Lung (tissue), 12 donors: ENCODE measurements around the gene RNGTT. TPM values are rescaled to one million over a fixed set of nuclear protein-coding genes. Genes with fewer than 3 reads are reported as not detected.

ENCODE experiments used
- ATAC-seq: fragments of 200-7000 bp; cut with Tn5 transposase; one replicate; pipeline ENCODE4 v1.9.1; 2020; ENCODE audit warnings: moderate number of reproducible peaks; ENCODE audit not compliant: insufficient read depth, low FRiP score
- DNase-seq, 3 donors: peaks; one replicate each; pipeline ENCODE4 v3.0.0-alpha.2; 2013 to 2017
- H3K27ac ChIP-seq, 2 donors: one replicate each; pipeline ENCODE4 v1.5.1; 2013; ENCODE audit warnings: mild to moderate bottlenecking in 2 of 2, moderate library complexity in 2 of 2, control low read depth in 1 of 2, inconsistent platforms in 1 of 2, low read depth in 1 of 2, low read length in 1 of 2
- H3K27me3 ChIP-seq, 3 donors: one replicate each; pipeline ENCODE4 v1.5.1; 2013; ENCODE audit warnings: low read length in 2 of 3; ENCODE audit not compliant: control insufficient read depth in 3 of 3, insufficient read depth in 3 of 3
- H3K36me3 ChIP-seq, 4 donors: one replicate each; pipeline ENCODE4 v1.5.1; 2013; ENCODE audit warnings: low read length in 4 of 4, mild to moderate bottlenecking in 1 of 4, moderate library complexity in 1 of 4; ENCODE audit not compliant: control insufficient read depth in 4 of 4, insufficient read depth in 4 of 4
- H3K4me1 ChIP-seq, 5 donors: one replicate each; pipeline ENCODE4 v1.5.1; 2013; ENCODE audit warnings: low read length in 5 of 5, mild to moderate bottlenecking in 2 of 5, moderate library complexity in 1 of 5; ENCODE audit not compliant: control insufficient read depth in 5 of 5, insufficient read depth in 5 of 5
- H3K4me3 ChIP-seq: one replicate; pipeline ENCODE4 v1.5.1; 2013; ENCODE audit warnings: mild to moderate bottlenecking, control low read depth, moderate library complexity
- H3K9ac ChIP-seq, 2 donors: one replicate each; pipeline ENCODE4 v1.5.1; 2013; ENCODE audit warnings: low read length in 2 of 2, control low read depth in 1 of 2; ENCODE audit not compliant: insufficient read depth in 1 of 2
- H3K9me3 ChIP-seq, 4 donors: one replicate each; pipeline ENCODE4 v1.5.1; 2013; ENCODE audit warnings: low read length in 3 of 4, mild to moderate bottlenecking in 1 of 4, moderate library complexity in 1 of 4; ENCODE audit not compliant: control insufficient read depth in 4 of 4, insufficient read depth in 3 of 4
- CTCF ChIP-seq: IDR thresholded peaks from 2 replicates; pipeline ENCODE4 v1.5.1; 2012; ENCODE audit warnings: mild to moderate bottlenecking; ENCODE audit errors: control extremely low read depth, extremely low read depth
- WGBS, 2 donors: extraction: QIAGEN DNeasy Blood & Tissue Kit; methylation state at CpG; one replicate each; pipeline ENCODE4 v1.1.7; 2013; 5-methylcytosine and 5-hydroxymethylcytosine counted together
- polyA plus RNA-seq, 2 donors: library from polyadenylated mRNA; stranded (reverse); fragments of 200-250 nt; gene quantifications; one replicate each; pipeline ENCODE4 v1.2.1, GENCODE V29; 2013
- total RNA-seq, 2 donors: library from RNA; depleted of rRNA in 1 of 2; stranded (reverse); fragments of >200 nt in 1 of 2; gene quantifications; one replicate each; pipeline ENCODE4 v1.2.1, GENCODE V29; 2014 to 2021
- donor health status: control.
- donor health status: control.
- donor health status: Bipolar disorder and iron deficiency.
- donor health status: healthy.
- donor health status: DM: yes; HTN: yes; CAD: no.

RNGTT gene
- total and polyA plus RNA-seq, 4 donors, result 3.0 to 25.0 (median 9.2) TPM

- no peak overlapping the region for H3K9ac ChIP-seq
- no peaks in the 10 kb centered on the region for H3K4me1 ChIP-seq
- no peaks in the 10 kb centered on the region for H3K9me3 ChIP-seq
- no peak overlapping the region for H3K4me3 ChIP-seq
- DNase-seq (no peak), ATAC-seq (no peak)
- WGBS, 2 donors, result 97 to 98% methylated on average over 4 of the region's 4 CpGs
- no peak for TF ChIP-seq CTCF
- peaks cover 0 to 6% (median 0%) of the 10 kb centered on the region in 4 donors for H3K36me3 ChIP-seq
- no peak overlapping the region for H3K27ac ChIP-seq
- no peaks in the 10 kb centered on the region for H3K27me3 ChIP-seq
These were observed 283.6 kb downstream of the RNGTT start for GRCh38 chr6:88679841-88680240.

- ATAC-seq (no peak), DNase-seq (no peak)
- H3K27me3 ChIP-seq, result no peaks in the 10 kb centered on the region
- no peaks in the 10 kb centered on the region for H3K9me3 ChIP-seq
- TF ChIP-seq CTCF, result no peak
- 96 to 99% methylated on average over 4 of the region's 4 CpGs for WGBS, 2 donors
- no peaks in the 10 kb centered on the region for H3K4me1 ChIP-seq
- no peak overlapping the region for H3K4me3 ChIP-seq
- no peak overlapping the region for H3K9ac ChIP-seq
- no peak overlapping the region for H3K27ac ChIP-seq
- H3K36me3 ChIP-seq, result peaks cover 0 to 7% (median 0%) of the 10 kb centered on the region in 4 donors
These were observed 286.1 kb downstream of the RNGTT start for GRCh38 chr6:88677356-88677755.

GRCh38 chr6:88671624-88672023 lies 291.8 kb downstream of the RNGTT start:
- H3K36me3 ChIP-seq, result peaks cover 0 to 7% (median 4%) of the 10 kb centered on the region in 4 donors
- no peak overlapping the region for H3K9ac ChIP-seq
- no peak overlapping the region for H3K27ac ChIP-seq
- no peaks in the 10 kb centered on the region for H3K27me3 ChIP-seq
- no peaks in the 10 kb centered on the region for H3K4me1 ChIP-seq
- no peak for ATAC-seq
- TF ChIP-seq CTCF, result no peak
- H3K4me3 ChIP-seq, result no peak overlapping the region
- no peak for DNase-seq
- WGBS, 2 donors, result 75 to 98% methylated on average over 2 of the region's 2 CpGs
- H3K9me3 ChIP-seq, result peaks cover 0 to 22% (median 10%) of the 10 kb centered on the region in 4 donors

GRCh38 chr6:88670369-88670768 lies 293.0 kb downstream of the RNGTT start:
- no peak for ATAC-seq
- peaks cover 0 to 24% (median 10%) of the 10 kb centered on the region in 4 donors for H3K9me3 ChIP-seq
- H3K4me1 ChIP-seq, result no peaks in the 10 kb centered on the region
- H3K4me3 ChIP-seq, result no peak overlapping the region
- H3K27me3 ChIP-seq, result no peaks in the 10 kb centered on the region
- no peak for TF ChIP-seq CTCF
- 98 to 99% methylated on average over 3 of the region's 3 CpGs for WGBS, 2 donors
- peaks cover 0 to 7% (median 4%) of the 10 kb centered on the region in 4 donors for H3K36me3 ChIP-seq
- H3K9ac ChIP-seq, result no peak overlapping the region
- no peak overlapping the region for H3K27ac ChIP-seq
- peak in 1 of 3 donors; percentile 5 for DNase-seq
